Non-pigmented ciliary epithelial cell (primary cell): ENCODE data around the gene TLX1.
"Not testable (repeated sequence)": the region's sequence is repeated elsewhere in the genome, so short reads cannot be mapped to it uniquely, and the experiment has no call there.

ENCODE experiments used
- DNase-seq: peaks from one replicate; pipeline ENCODE4 v3.0.0-alpha.2; 2010; ENCODE audit warnings: low read depth

TLX1 gene

GRCh38 chr10:101152316-101152715, 21.2 kb downstream of the TLX1 start:
- DNase-seq = no peak

GRCh38 chr10:101154506-101154905, 23.4 kb downstream of the TLX1 start:
- DNase-seq = not testable (repeated sequence)

GRCh38 chr10:101155896-101156295, 24.8 kb downstream of the TLX1 start:
- DNase-seq = no peak

- no peak for DNase-seq
These were observed 26.8 kb downstream of the TLX1 start for GRCh38 chr10:101157756-101158458.

GRCh38 chr10:101158459-101159058, 27.5 kb downstream of the TLX1 start:
- no peak for DNase-seq

GRCh38 chr10:101161494-101162299, 30.6 kb downstream of the TLX1 start:
- DNase-seq = peak; percentile 19

- DNase-seq = no peak
These were observed 31.6 kb downstream of the TLX1 start for GRCh38 chr10:101162677-101163076.

- no peak for DNase-seq
These were observed 32.9 kb downstream of the TLX1 start for GRCh38 chr10:101164020-101164419.

- DNase-seq = no peak
These were observed 34.6 kb downstream of the TLX1 start for GRCh38 chr10:101165736-101166135.

- no peak for DNase-seq
These were observed 35.3 kb downstream of the TLX1 start for GRCh38 chr10:101166430-101166829.

GRCh38 chr10:101172741-101173140, 41.6 kb downstream of the TLX1 start:
- no peak for DNase-seq

- DNase-seq = no peak
These were observed 43.2 kb downstream of the TLX1 start for GRCh38 chr10:101174319-101174718.

- no peak for DNase-seq
These were observed 45.5 kb downstream of the TLX1 start for GRCh38 chr10:101176577-101176976.

- DNase-seq = no peak
These were observed 51.8 kb downstream of the TLX1 start for GRCh38 chr10:101182936-101183335.

- no peak for DNase-seq
These were observed 52.5 kb downstream of the TLX1 start for GRCh38 chr10:101183458-101184183.
